H9 (cell line): ENCODE measurements around the gene ABHD15. TPM values are rescaled to one million over a fixed set of nuclear protein-coding genes. Genes with fewer than 3 reads are reported as not detected.

Source experiments
- DNase-seq: peaks from one replicate; pipeline ENCODE4 v3.0.0-alpha.2; 2017
- H2AFZ ChIP-seq: one replicate; pipeline ENCODE4 v1.6.1; 2013; ENCODE audit warnings: mild to moderate bottlenecking, low read length, control low read depth, moderate library complexity
- H2AK5ac ChIP-seq: 2 replicates; pipeline ENCODE4 v1.6.1; 2013; ENCODE audit warnings: low read length, control low read depth, mixed read lengths; ENCODE audit not compliant: insufficient read length
- H2BK120ac ChIP-seq: one replicate; pipeline ENCODE4 v1.6.1; 2013; ENCODE audit warnings: low read depth, mild to moderate bottlenecking, low read length, control low read depth, inconsistent platforms; ENCODE audit not compliant: poor library complexity, severe bottlenecking
- H2BK12ac ChIP-seq: 2 replicates; pipeline ENCODE4 v1.6.1; 2013; ENCODE audit warnings: low read length, control low read depth, mixed read lengths, low read depth; ENCODE audit not compliant: insufficient read length
- H2BK15ac ChIP-seq: 2 replicates; pipeline ENCODE4 v1.6.1; 2013; ENCODE audit warnings: low read depth, low read length, control low read depth
- H2BK20ac ChIP-seq: one replicate; pipeline ENCODE4 v1.6.1; 2013; ENCODE audit warnings: low read depth, mild to moderate bottlenecking, low read length, control low read depth, inconsistent platforms; ENCODE audit not compliant: poor library complexity, severe bottlenecking
- H2BK5ac ChIP-seq: 2 replicates; pipeline ENCODE4 v1.6.1; 2013; ENCODE audit warnings: low read length, control low read depth, mixed read lengths; ENCODE audit not compliant: insufficient read length
- H3K14ac ChIP-seq: 2 replicates; pipeline ENCODE4 v1.6.1; 2013; ENCODE audit warnings: low read length, control low read depth; ENCODE audit not compliant: insufficient read depth
- H3K18ac ChIP-seq: 2 replicates; pipeline ENCODE4 v1.6.1; 2013; ENCODE audit warnings: low read depth, mild to moderate bottlenecking, mixed read lengths, low read length, control low read depth; ENCODE audit not compliant: insufficient read length
- H3K23ac ChIP-seq: 2 replicates; pipeline ENCODE4 v1.6.1; 2013; ENCODE audit warnings: low read length, control low read depth, mixed read lengths, low read depth; ENCODE audit not compliant: insufficient read length
- H3K23me2 ChIP-seq: 2 replicates; pipeline ENCODE4 v1.6.1; 2013; ENCODE audit warnings: low read depth, mild to moderate bottlenecking, mixed read lengths, low read length, control low read depth; ENCODE audit not compliant: insufficient read length, poor library complexity, severe bottlenecking
- H3K27ac ChIP-seq: 2 replicates; pipeline ENCODE4 v1.5.1; 2013; ENCODE audit warnings: low read length, control low read depth, mixed read lengths, low read depth; ENCODE audit not compliant: insufficient read length
- H3K27me3 ChIP-seq: 2 replicates; pipeline ENCODE4 v1.6.1; 2013; ENCODE audit warnings: low read length, control low read depth, inconsistent platforms; ENCODE audit not compliant: insufficient read depth
- H3K4ac ChIP-seq: 2 replicates; pipeline ENCODE4 v1.6.1; 2013; ENCODE audit warnings: low read depth, mild to moderate bottlenecking, control low read depth, inconsistent platforms, low read length, moderate library complexity
- H3K4me1 ChIP-seq: 2 replicates; pipeline ENCODE4 v1.6.1; 2013; ENCODE audit warnings: low read length, control low read depth, inconsistent platforms; ENCODE audit not compliant: insufficient read depth
- H3K4me2 ChIP-seq: 2 replicates; pipeline ENCODE4 v1.6.1; 2013; ENCODE audit warnings: low read length, control low read depth, mixed read lengths; ENCODE audit not compliant: insufficient read length, insufficient read depth
- H3K56ac ChIP-seq: 2 replicates; pipeline ENCODE4 v1.6.1; 2013; ENCODE audit warnings: low read depth, mild to moderate bottlenecking, mixed read lengths, low read length, control low read depth; ENCODE audit not compliant: insufficient read length
- H3K79me1 ChIP-seq: 2 replicates; pipeline ENCODE4 v1.6.1; 2013; ENCODE audit warnings: low read depth, mild to moderate bottlenecking, moderate library complexity, low read length, control low read depth, inconsistent platforms; ENCODE audit not compliant: insufficient read depth, poor library complexity, severe bottlenecking
- H3K79me2 ChIP-seq: 2 replicates; pipeline ENCODE4 v1.6.1; 2013; ENCODE audit warnings: low read length, control low read depth, inconsistent platforms; ENCODE audit not compliant: insufficient read depth
- H3K9ac ChIP-seq: 2 replicates; pipeline ENCODE4 v1.6.1; 2013; ENCODE audit warnings: low read length, control low read depth, mixed read lengths; ENCODE audit not compliant: insufficient read length; ENCODE audit errors: extremely low read depth
- H3K9me3 ChIP-seq: one replicate; pipeline ENCODE4 v1.6.1; 2013; ENCODE audit warnings: low read depth, low read length, inconsistent platforms; ENCODE audit not compliant: control insufficient read depth
- H3T11ph ChIP-seq: one replicate; pipeline ENCODE4 v1.6.1; 2013; ENCODE audit warnings: mild to moderate bottlenecking, low read length, control low read depth, inconsistent platforms
- H4K20me1 ChIP-seq: one replicate; pipeline ENCODE4 v1.6.1; 2013; ENCODE audit not compliant: control insufficient read depth, insufficient read length, insufficient read depth
- H4K5ac ChIP-seq: 2 replicates; pipeline ENCODE4 v1.6.1; 2013; ENCODE audit warnings: low read depth, mild to moderate bottlenecking, mixed read lengths, low read length, control low read depth; ENCODE audit not compliant: insufficient read length
- H4K8ac ChIP-seq: replicated peaks from 2 replicates; pipeline ENCODE4 v1.6.1; 2013; ENCODE audit warnings: low read length, control low read depth, mixed read lengths, low read depth; ENCODE audit not compliant: insufficient read length
- H4K91ac ChIP-seq: 2 replicates; pipeline ENCODE4 v1.6.1; 2013; ENCODE audit warnings: low read depth, mild to moderate bottlenecking, moderate library complexity, mixed read lengths, low read length, control low read depth; ENCODE audit not compliant: insufficient read length
- H3K27ac Mint-ChIP-seq, 3 experiments: 2 replicates in 2 of 3; 3 replicates in 1 of 3; pipeline ENCODE4 v1.8.0; 2020 to 2021; ENCODE audit warnings: mixed read lengths in 3 of 3, mild to moderate bottlenecking in 1 of 3, moderate library complexity in 1 of 3
- H3K27me3 Mint-ChIP-seq: 2 replicates; pipeline ENCODE4 v1.8.0; 2021; ENCODE audit warnings: low read depth, mild to moderate bottlenecking, moderate library complexity, mixed read lengths
- H3K36me3 Mint-ChIP-seq, 3 experiments: 2 replicates in 2 of 3; 3 replicates in 1 of 3; pipeline ENCODE4 v1.8.0; 2020 to 2021; ENCODE audit warnings: low read depth in 3 of 3, mixed read lengths in 3 of 3; ENCODE audit not compliant: insufficient read depth in 1 of 3
- H3K4me1 Mint-ChIP-seq, 2 experiments: 2 replicates each; pipeline ENCODE4 v1.8.0; 2020; ENCODE audit warnings: mixed read lengths in 2 of 2
- H3K4me3 Mint-ChIP-seq, 2 experiments: 2 replicates in 1 of 2; 3 replicates in 1 of 2; pipeline ENCODE4 v1.8.0; 2020 to 2021; ENCODE audit warnings: mild to moderate bottlenecking in 2 of 2, mixed read lengths in 2 of 2, moderate library complexity in 1 of 2
- H3K9me3 Mint-ChIP-seq, 2 experiments: 2 replicates in 1 of 2; 3 replicates in 1 of 2; pipeline ENCODE4 v1.8.0; 2020; ENCODE audit warnings: mild to moderate bottlenecking in 2 of 2, mixed read lengths in 2 of 2, moderate library complexity in 1 of 2
- WGBS: extraction: QIAGEN DNeasy Blood & Tissue Kit; methylation state at CpG from one replicate; pipeline ENCODE4 v1.1.7; 2013; ENCODE audit warnings: missing lambda C conversion rate, low lambda C conversion rate, mixed read lengths; ENCODE audit not compliant: insufficient read length; ENCODE audit errors: extremely low coverage; 5-methylcytosine and 5-hydroxymethylcytosine counted together
- total RNA-seq: library from RNA; stranded (reverse); gene quantifications from 2 replicates; pipeline ENCODE4 v1.2.1, GENCODE V29; 2021
- TF ChIP-seq, protein P1 (sequence below): fragments of 200-600 bp; sonication (generic); conservative IDR thresholded peaks from 3 replicates; pipeline ENCODE4 v1.8.0; 2021; ENCODE audit warnings: antibody characterized with exemption, mild to moderate bottlenecking

Gene ABHD15
- total RNA-seq, 1 experiment from 2014 or later, result 2.5 TPM

DNA sequence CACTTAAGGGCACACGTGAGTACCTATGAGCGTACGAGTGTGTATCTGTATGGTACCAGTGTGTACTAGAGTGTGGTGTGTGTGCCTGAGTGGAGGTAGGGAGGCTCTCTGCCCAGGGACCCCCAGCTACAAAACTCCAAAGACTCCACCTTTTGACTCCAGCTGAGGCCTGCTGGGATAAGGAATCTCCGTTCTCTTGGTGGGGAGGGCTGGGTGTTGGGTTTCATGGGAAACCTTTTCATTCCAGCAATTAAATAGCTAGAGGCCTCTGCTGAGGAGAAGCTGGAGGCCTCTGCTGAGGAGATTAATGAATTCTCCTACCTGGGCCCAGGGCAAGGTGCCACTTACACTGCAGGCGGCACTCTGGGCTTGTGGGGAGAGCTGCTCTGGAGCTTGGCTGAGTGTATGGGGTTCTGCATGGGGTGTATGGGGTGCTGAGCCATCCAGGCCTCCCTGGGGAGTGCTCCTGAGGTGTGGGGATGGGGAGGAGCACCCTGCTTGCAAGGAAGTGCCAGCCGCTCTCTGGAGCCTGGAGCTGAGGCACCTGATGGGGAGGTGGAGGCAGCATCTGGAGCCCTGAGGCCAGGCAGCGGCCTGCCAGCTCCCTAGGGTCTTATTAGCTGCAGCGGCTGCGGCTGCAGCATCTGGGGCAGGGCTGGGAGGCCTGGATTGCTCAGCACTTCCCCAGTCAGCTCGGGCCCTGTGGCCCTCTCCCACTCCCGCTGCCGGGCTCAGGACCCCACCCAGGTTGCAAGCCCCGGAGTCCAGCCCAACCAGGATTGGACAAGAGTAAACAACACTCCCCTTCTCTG is 30.7 kb upstream of the ABHD15 start:
- peaks cover 12% of the 10 kb centered on the region for H3K23me2 ChIP-seq
- H3T11ph ChIP-seq, result no peak overlapping the region
- no peak overlapping the region for H2BK12ac ChIP-seq
- no peak for DNase-seq
- no peak overlapping the region for H2AK5ac ChIP-seq
- H2BK5ac ChIP-seq, result no peak overlapping the region
- no peak overlapping the region for H3K4ac ChIP-seq
- H3K23ac ChIP-seq, result no peak overlapping the region
- H2BK15ac ChIP-seq, result no peak overlapping the region
- H3K14ac ChIP-seq, result no peak overlapping the region
- no peak overlapping the region for H2AFZ ChIP-seq
- H3K79me1 ChIP-seq, result no peaks in the 10 kb centered on the region
- Mint-ChIP-seq H3K9me3 (peaks cover 0 to 3% of the 10 kb centered on the region in 2 experiments; a peak in 1 of 5 replicates), H3K4me3 (peak overlapping the region; percentile 7 to 66; a peak in 3 of 5 replicates), H3K27ac (peak overlapping the region; percentile 33 to 68 (median 53); a peak in 5 of 7 replicates), H3K27me3 (peaks cover 2% of the 10 kb centered on the region), H3K36me3 (peaks cover 0 to 2% (median 0%) of the 10 kb centered on the region in 3 experiments; a peak in 1 of 7 replicates), H3K4me1 (peaks cover 25 to 58% of the 10 kb centered on the region in 2 experiments)
- H3K9me3 ChIP-seq, result no peaks in the 10 kb centered on the region
- H4K5ac ChIP-seq, result no peak overlapping the region
- no peaks in the 10 kb centered on the region for H4K20me1 ChIP-seq
- H2BK20ac ChIP-seq, result no peak overlapping the region
- H3K56ac ChIP-seq, result no peak overlapping the region
- no CpG with 5 or more reads among the region's 13 CpGs for WGBS
- H2BK120ac ChIP-seq, result no peak overlapping the region
- H3K27ac ChIP-seq, result no peak overlapping the region
- no peak overlapping the region for H3K9ac ChIP-seq
- H3K4me2 ChIP-seq, result peak overlapping the region; percentile 7
- H4K8ac ChIP-seq, result no peak overlapping the region
- H4K91ac ChIP-seq, result no peak overlapping the region
- TF ChIP-seq, protein P1, sequence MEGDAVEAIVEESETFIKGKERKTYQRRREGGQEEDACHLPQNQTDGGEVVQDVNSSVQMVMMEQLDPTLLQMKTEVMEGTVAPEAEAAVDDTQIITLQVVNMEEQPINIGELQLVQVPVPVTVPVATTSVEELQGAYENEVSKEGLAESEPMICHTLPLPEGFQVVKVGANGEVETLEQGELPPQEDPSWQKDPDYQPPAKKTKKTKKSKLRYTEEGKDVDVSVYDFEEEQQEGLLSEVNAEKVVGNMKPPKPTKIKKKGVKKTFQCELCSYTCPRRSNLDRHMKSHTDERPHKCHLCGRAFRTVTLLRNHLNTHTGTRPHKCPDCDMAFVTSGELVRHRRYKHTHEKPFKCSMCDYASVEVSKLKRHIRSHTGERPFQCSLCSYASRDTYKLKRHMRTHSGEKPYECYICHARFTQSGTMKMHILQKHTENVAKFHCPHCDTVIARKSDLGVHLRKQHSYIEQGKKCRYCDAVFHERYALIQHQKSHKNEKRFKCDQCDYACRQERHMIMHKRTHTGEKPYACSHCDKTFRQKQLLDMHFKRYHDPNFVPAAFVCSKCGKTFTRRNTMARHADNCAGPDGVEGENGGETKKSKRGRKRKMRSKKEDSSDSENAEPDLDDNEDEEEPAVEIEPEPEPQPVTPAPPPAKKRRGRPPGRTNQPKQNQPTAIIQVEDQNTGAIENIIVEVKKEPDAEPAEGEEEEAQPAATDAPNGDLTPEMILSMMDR, result no peak
- H3K79me2 ChIP-seq, result no peaks in the 10 kb centered on the region; the same call in 1 of the 2 replicates
- no peaks in the 10 kb centered on the region for H3K27me3 ChIP-seq
- H3K18ac ChIP-seq, result peak overlapping the region; percentile 23
- peaks cover 4% of the 10 kb centered on the region; the same call in 1 of the 2 replicates for H3K4me1 ChIP-seq
